AG09319 (cell line): Measurements from ENCODE around the gene AGPS.

Experiments used
- DNase-seq: peaks from one replicate; pipeline ENCODE4 v3.0.0-alpha.2; 2010; ENCODE audit warnings: low read depth; ENCODE audit errors: extremely low read depth
- CTCF ChIP-seq: IDR thresholded peaks from 2 replicates; pipeline ENCODE4 v1.5.1; 2011; ENCODE audit warnings: low read depth, mild to moderate bottlenecking, inconsistent platforms, low read length, moderate library complexity

The AGPS gene

DNA sequence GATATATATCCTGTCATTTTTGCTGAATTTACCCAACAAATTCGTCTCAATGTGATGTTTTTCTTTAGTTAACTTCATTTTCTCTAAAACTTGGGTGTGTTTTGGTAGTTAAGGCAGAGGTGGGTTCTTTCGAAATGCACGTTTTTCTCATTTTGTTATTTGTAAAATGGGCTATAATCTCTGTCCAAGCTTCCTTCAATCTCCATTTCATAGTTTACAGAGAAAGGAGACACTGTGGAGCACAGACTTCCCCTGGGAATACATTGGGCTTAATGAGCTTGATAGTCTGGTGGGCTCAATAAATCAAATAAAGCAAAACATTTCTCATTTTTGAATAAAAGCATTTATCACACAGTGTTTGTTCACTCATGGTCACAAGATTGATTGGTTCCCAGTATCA lies 145.1 kb downstream of the AGPS start:
- TF ChIP-seq CTCF, result no peak
- no peak for DNase-seq

- no peak for DNase-seq
- no peak for TF ChIP-seq CTCF
These were observed 145.8 kb downstream of the AGPS start for GRCh38 chr2:177538323-177538722.

- no peak for TF ChIP-seq CTCF
- DNase-seq, result no peak
These were observed 147.7 kb downstream of the AGPS start for GRCh38 chr2:177540283-177540682.

DNA sequence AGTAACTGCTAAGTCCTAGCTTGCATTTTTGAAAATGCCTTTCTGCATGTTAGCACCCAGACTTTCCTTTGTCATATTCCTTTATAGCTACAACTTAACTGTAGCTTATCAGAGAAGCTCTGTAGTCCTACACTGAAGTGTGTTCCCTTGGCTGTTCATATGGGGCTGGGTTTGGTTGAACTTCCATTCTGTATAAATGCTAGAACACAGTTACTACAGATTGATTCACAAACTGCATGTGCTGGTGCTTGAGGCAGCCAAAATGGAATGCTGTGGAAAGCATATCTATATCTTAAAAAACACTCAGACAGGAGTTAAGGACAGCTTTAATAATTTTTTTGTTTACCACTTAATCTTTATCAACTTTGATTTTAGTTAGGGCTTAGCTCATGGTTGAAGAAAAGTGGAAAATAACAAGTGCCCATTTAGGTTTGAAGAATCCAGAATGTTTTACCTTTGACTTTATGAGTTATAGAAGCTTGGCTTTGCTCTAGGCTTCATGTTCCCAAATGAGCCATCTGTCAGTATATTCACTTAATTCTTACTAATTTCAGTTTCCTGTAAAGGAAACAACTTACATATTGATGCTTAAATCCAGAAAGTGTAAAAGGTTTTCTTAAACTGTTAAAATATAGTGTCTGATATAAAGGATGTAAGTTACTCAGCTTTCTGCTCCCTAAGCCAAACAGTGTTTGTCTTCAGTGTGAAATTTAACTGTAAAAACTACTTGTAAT lies 148.9 kb downstream of the AGPS start:
- no peak for DNase-seq
- no peak for TF ChIP-seq CTCF

DNA sequence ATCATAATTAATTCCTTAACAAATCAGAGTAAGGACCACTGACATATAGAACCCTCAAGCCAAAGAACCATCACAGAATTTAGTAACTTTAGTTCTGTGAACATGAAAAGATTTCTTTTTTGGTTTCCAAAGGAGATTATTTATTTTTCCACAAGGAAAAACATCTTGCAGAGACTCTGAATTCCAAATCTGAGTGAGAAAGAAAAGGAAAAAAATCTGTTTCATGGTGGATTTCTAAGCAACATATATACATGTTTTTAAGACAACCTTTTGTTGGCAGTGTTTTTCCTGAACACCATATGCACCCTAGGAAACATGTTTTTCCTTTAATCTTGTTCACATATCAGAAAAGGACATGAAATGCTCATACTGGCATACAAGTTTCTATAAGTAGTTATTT lies 149.8 kb downstream of the AGPS start:
- no peak for DNase-seq
- no peak for TF ChIP-seq CTCF

- no peak for TF ChIP-seq CTCF
- DNase-seq, result peak; percentile 7
These were observed 150.6 kb downstream of the AGPS start for GRCh38 chr2:177543007-177543760.

DNA sequence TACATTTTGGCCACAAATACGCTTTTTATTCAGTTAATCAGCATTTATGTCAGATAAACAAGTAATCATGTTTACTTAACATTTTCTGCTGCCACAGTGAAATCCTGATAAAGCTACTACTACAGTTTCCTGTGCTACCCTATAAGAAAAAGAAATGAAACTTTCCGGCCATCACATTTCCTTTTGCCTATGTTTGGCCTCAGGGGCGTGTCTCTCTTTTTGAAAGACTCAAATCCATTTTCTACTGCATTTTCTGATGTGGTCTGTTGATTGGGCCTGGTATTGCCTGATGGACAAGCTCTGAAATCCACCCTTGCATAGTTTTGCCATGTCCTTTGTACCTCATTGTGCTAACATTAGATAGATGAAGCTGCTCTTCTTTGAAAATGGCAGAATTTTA lies 152.6 kb downstream of the AGPS start:
- TF ChIP-seq CTCF, result no peak
- no peak for DNase-seq
